GM12874 (cell line): ENCODE measurements around the gene KCNG2.

ENCODE experiments used
- CTCF ChIP-seq: IDR thresholded peaks from 2 replicates; pipeline ENCODE4 v1.5.1; 2011; ENCODE audit warnings: low read depth, mild to moderate bottlenecking, control low read depth, low read length, moderate library complexity; ENCODE audit not compliant: insufficient read depth

The KCNG2 gene

GRCh38 chr18:79784071-79784913 is 13.4 kb upstream of the KCNG2 start:
- TF ChIP-seq CTCF = no peak

- no peak for TF ChIP-seq CTCF
These were observed 12.6 kb upstream of the KCNG2 start for GRCh38 chr18:79784965-79785770.

- TF ChIP-seq CTCF = no peak
These were observed 11.9 kb upstream of the KCNG2 start for GRCh38 chr18:79785831-79786230.

- no peak for TF ChIP-seq CTCF
These were observed 11.4 kb upstream of the KCNG2 start for GRCh38 chr18:79786304-79786703.

GRCh38 chr18:79786786-79787526 is 10.8 kb upstream of the KCNG2 start:
- no peak for TF ChIP-seq CTCF

- no peak for TF ChIP-seq CTCF
These were observed 10.2 kb upstream of the KCNG2 start for GRCh38 chr18:79787527-79787864.

GRCh38 chr18:79787865-79788733 is 9.6 kb upstream of the KCNG2 start:
- no peak for TF ChIP-seq CTCF
